ENCODE results near the gene RHBDL3.

RHBDL3 gene

DNA sequence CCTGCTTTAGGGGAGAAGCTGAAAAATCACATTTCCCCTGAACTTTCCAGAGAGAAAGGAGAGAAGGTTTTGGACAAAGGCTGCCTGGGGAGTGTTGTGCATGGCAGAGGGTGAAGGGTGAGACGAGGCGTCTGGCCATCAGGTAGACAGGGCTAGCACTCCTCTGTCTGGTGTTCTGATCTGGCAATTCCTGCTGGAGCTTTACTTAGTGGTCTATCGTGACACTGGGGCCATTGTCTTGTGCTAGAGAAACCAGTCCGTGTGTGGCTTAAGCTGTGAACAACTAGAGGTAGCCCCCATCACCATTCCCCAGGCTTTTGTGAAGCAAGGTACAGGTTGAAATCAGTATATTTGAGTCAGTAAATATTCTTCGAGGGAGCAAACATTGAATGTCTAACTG is 8.5 kb downstream of the RHBDL3 start:
- no peaks in the 10 kb centered on the region for H3K9me2 ChIP-seq (replicated peaks; ENCODE audit: insufficient read depth, low read length)
- no peaks in the 10 kb centered on the region for H3K9me3 ChIP-seq (ENCODE audit: insufficient read depth, low read length)
- no peak overlapping the region for H3K4me2 ChIP-seq (ENCODE audit: low read depth, low read length, poor library complexity, severe bottlenecking)
- H2AFZ ChIP-seq (ENCODE audit: low read depth, low read length, severe bottlenecking), result no peak overlapping the region
- H3K79me2 ChIP-seq (ENCODE audit: insufficient read depth, low read length), result no peaks in the 10 kb centered on the region
- no peaks in the 10 kb centered on the region for H3F3A ChIP-seq (ENCODE audit: insufficient read depth)
- H3K27me3 ChIP-seq (ENCODE audit: low read length), result no peaks in the 10 kb centered on the region
- no peak overlapping the region for H3K27ac ChIP-seq (ENCODE audit: low read depth, low read length)
- H3K9ac ChIP-seq (ENCODE audit: low read length), result no peak overlapping the region
- no peak overlapping the region for H3K4me3 ChIP-seq (ENCODE audit: insufficient read depth, low read length, poor library complexity, severe bottlenecking)
- TF ChIP-seq, protein P1, sequence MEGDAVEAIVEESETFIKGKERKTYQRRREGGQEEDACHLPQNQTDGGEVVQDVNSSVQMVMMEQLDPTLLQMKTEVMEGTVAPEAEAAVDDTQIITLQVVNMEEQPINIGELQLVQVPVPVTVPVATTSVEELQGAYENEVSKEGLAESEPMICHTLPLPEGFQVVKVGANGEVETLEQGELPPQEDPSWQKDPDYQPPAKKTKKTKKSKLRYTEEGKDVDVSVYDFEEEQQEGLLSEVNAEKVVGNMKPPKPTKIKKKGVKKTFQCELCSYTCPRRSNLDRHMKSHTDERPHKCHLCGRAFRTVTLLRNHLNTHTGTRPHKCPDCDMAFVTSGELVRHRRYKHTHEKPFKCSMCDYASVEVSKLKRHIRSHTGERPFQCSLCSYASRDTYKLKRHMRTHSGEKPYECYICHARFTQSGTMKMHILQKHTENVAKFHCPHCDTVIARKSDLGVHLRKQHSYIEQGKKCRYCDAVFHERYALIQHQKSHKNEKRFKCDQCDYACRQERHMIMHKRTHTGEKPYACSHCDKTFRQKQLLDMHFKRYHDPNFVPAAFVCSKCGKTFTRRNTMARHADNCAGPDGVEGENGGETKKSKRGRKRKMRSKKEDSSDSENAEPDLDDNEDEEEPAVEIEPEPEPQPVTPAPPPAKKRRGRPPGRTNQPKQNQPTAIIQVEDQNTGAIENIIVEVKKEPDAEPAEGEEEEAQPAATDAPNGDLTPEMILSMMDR (IDR thresholded peaks at IDR 0.05; ENCODE audit: insufficient read depth, low read length, poor library complexity, severe bottlenecking), result no peak
- no peak for TF ChIP-seq EZH2phosphoT487 (conservative IDR thresholded peaks at IDR 0.05; ENCODE audit: low read length)
- no peaks in the 10 kb centered on the region for H3K36me3 ChIP-seq (ENCODE audit: low read length)
- H4K20me1 ChIP-seq (ENCODE audit: low read depth, low read length), result no peaks in the 10 kb centered on the region

- H3K4me3 ChIP-seq (ENCODE audit: insufficient read depth, low read length, poor library complexity, severe bottlenecking), result no peak overlapping the region
- no peak overlapping the region for H2AFZ ChIP-seq (ENCODE audit: low read depth, low read length, severe bottlenecking)
- no peaks in the 10 kb centered on the region for H3K36me3 ChIP-seq (ENCODE audit: low read length)
- no peaks in the 10 kb centered on the region for H4K20me1 ChIP-seq (ENCODE audit: low read depth, low read length)
- no peaks in the 10 kb centered on the region for H3K79me2 ChIP-seq (ENCODE audit: insufficient read depth, low read length)
- no peaks in the 10 kb centered on the region for H3F3A ChIP-seq (ENCODE audit: insufficient read depth)
- H3K9me2 ChIP-seq (replicated peaks; ENCODE audit: insufficient read depth, low read length), result no peaks in the 10 kb centered on the region
- no peak for TF ChIP-seq EZH2phosphoT487 (conservative IDR thresholded peaks at IDR 0.05; ENCODE audit: low read length)
- TF ChIP-seq, protein P1 (IDR thresholded peaks at IDR 0.05; ENCODE audit: insufficient read depth, low read length, poor library complexity, severe bottlenecking), result no peak
- H3K27ac ChIP-seq (ENCODE audit: low read depth, low read length), result no peak overlapping the region
- no peaks in the 10 kb centered on the region for H3K27me3 ChIP-seq (ENCODE audit: low read length)
- no peaks in the 10 kb centered on the region for H3K9me3 ChIP-seq (ENCODE audit: insufficient read depth, low read length)
- H3K4me2 ChIP-seq (ENCODE audit: low read depth, low read length, poor library complexity, severe bottlenecking), result no peak overlapping the region
- no peak overlapping the region for H3K9ac ChIP-seq (ENCODE audit: low read length)
These were observed 9.0 kb downstream of the RHBDL3 start for GRCh38 chr17:32274643-32275042.

GRCh38 chr17:32275060-32276042 is 9.7 kb downstream of the RHBDL3 start:
- no peaks in the 10 kb centered on the region for H3F3A ChIP-seq (ENCODE audit: insufficient read depth)
- no peaks in the 10 kb centered on the region for H3K9me2 ChIP-seq (replicated peaks; ENCODE audit: insufficient read depth, low read length)
- H3K4me2 ChIP-seq (ENCODE audit: low read depth, low read length, poor library complexity, severe bottlenecking), result no peak overlapping the region
- no peaks in the 10 kb centered on the region for H4K20me1 ChIP-seq (ENCODE audit: low read depth, low read length)
- H3K4me3 ChIP-seq (ENCODE audit: insufficient read depth, low read length, poor library complexity, severe bottlenecking), result no peak overlapping the region
- no peak overlapping the region for H3K27ac ChIP-seq (ENCODE audit: low read depth, low read length)
- no peak overlapping the region for H2AFZ ChIP-seq (ENCODE audit: low read depth, low read length, severe bottlenecking)
- no peaks in the 10 kb centered on the region for H3K9me3 ChIP-seq (ENCODE audit: insufficient read depth, low read length)
- no peak overlapping the region for H3K9ac ChIP-seq (ENCODE audit: low read length)
- no peaks in the 10 kb centered on the region for H3K79me2 ChIP-seq (ENCODE audit: insufficient read depth, low read length)
- no peak for TF ChIP-seq EZH2phosphoT487 (conservative IDR thresholded peaks at IDR 0.05; ENCODE audit: low read length)
- TF ChIP-seq, protein P1 (IDR thresholded peaks at IDR 0.05; ENCODE audit: insufficient read depth, low read length, poor library complexity, severe bottlenecking), result no peak
- H3K27me3 ChIP-seq (ENCODE audit: low read length), result no peaks in the 10 kb centered on the region
- no peaks in the 10 kb centered on the region for H3K36me3 ChIP-seq (ENCODE audit: low read length)

Data from SU-DHL-6 (cell line).